NCI-H446 (cell line): ENCODE data around the gene NHSL1.

Experiments
- DNase-seq, 2 experiments: peaks; one replicate each; lab custom pipeline; 2025; lab: John Stamatoyannopoulos, UW

NHSL1 gene

DNA sequence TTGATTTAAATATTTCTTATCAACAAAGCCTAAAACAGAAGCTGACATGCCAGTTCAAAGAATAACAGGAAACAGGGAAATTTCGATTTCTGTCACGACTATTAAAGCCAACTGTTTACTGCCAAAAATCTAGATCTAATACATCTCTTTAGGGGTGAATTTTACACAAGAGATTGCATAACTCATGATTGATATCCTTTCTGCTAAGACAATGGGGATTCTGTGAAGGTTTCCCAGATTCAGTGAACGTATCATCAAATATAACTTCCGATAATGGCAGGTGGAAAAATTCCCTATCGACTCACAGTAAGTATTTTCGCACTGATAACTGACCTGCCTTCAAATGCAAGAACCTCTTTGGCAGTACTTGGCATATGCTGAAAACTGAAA, 42.9 kb downstream of the NHSL1 start:
- DNase-seq, result no peak

DNA sequence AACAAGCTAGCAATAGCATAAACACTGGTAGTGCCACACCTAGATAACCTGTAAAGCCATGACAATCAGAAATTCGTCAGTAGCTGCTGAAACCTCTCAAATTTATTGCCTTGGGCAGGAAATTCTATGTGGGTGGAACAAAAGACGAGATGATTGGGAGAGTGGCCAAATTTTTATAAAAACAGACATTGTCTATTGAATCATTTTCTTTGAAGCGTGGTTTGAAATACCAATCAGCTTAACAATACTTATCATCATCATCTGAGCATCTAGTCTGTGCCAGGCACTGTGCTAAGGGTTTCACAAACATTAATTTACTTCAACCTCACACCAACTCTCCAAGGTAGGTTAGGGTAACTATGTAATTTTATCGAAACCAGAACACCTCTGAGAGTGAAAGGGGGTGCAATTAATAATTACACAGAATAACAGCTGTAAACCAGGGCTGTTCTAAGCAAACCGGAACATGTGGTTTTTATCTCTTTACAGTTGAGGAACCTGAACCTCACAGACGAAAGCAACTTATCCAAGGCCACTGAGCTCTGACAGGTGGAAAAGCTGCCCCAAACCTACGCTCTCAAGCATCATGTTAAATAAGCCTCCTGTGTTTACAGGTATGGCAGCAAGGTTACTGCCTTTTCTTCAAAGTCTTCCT, 43.4 kb downstream of the NHSL1 start:
- no peak for DNase-seq

DNA sequence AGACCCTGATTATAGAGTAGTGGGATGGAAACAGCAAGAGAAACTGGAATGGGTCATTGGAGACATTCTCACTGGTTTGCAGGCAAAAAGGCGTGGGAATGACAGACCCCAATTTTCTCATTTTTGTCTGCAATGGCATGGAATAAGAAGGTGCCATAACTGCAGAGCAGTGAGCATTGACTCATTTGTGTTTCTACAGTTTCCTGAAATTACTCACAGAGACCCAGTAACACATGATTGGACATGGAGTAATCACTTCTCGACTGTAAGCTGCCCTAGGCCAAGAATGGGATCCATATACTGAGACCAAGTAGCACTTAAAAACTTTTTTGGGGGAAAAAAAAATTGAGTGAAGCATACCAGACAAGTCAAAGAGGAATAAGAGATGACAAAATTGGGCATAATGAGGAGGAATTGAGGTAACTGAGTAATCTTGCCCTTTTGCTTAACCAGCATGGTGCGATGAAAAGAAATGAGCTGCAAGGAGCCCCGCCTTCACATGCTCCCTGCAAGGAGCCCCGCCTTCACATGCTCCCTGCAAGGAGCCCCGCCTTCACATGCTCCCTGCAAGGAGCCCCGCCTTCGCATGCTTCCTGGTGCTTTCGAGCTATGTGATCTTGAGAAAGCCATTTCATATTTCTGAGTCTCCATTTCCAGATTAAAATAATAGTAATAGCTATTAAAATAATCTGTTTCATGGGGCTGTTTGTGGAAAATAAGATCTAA, 44.1 kb downstream of the NHSL1 start:
- DNase-seq, result no peak

DNA sequence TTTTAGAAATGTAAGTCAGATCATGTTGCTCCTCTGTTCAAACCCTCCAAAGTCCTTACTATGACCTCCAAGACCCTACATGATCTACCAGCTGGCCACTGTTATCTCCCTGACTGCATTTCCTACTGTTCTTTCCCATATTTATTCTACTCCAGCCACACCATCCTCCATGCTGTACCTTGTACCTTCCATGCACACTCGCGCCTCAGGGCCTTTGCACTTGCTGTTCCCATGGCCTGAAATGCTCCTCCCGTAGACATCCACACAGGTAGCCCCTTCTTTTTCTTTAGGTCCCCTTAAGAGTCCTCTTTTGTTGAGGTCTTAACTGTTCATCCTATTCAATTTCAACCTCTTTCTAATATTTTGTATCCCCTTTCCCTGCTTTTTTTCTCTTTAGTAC, 48.3 kb downstream of the NHSL1 start:
- DNase-seq, result no peak

DNA sequence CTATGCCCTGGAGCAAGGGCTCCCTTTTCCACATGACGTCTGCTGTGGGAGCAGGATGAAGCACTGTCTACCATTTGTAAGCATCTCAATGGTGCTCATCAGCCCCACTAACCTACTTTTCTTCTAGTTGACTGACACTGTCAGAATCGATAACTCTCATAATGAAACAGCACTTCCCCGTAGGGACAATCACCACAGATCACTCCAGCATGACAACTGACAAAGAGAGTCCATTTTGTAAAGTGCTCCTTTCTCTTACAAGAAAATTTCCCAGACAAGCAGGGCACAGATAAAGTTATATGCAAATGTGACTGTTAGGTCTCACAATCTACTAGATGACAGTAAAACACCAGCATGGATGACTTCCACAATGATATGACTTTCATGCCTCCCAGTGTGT, 48.8 kb downstream of the NHSL1 start:
- DNase-seq, result no peak

DNA sequence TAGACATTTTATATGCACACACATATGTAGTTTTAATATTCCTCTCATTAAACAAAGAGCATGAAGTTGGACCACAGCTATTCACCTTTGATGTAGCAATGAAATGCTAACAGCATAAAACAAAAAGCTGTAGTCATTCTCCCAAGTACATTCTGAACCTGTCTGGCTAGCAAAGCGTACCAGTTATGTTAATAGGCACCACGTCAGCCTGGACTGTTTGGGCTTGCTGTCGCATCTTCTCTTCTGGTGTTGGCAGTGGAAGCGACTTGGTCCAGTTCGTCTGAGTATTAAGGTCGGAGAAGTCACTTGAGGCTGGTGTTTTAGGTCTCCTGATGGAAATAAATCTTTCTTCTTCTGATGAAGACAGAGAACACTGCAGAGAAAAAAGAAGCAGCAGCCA, 52.5 kb downstream of the NHSL1 start:
- no peak for DNase-seq

DNA sequence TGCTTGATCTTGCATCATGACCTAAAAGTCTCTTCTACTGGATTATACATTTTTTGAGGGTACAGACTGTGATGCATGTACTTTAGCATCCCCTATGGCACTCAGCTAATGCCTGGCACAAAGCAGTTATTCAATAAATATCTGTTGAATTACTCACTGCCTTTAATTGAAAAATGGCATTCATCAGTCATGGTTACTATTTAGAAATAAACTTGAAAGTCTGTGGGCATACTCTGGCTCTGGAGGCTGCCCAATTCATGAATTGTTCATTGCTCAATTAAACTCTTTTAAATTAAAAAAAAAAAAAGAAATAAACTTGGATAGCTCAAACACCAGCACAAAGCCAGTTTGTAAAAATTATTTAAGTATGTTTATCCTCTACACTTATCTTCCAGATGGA, 55.3 kb downstream of the NHSL1 start:
- DNase-seq, result no peak

DNA sequence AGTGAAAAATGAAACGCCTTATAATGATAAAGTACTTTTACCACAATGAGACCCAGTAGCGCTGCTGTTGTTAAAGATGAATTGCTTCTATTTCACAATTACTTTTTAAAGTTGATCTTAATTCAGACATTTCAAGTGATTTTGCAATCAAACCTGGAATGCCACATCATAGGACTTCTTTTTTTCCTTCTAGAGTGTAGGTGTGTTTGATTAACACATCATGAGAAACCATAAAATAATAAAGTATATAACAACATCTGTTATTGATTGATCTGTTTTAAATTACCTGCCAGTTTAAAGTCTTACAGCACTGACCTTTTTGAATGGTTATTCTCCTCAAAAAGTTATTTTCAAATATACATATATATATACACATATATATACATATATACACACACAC, 56.6 kb downstream of the NHSL1 start:
- no peak for DNase-seq

DNA sequence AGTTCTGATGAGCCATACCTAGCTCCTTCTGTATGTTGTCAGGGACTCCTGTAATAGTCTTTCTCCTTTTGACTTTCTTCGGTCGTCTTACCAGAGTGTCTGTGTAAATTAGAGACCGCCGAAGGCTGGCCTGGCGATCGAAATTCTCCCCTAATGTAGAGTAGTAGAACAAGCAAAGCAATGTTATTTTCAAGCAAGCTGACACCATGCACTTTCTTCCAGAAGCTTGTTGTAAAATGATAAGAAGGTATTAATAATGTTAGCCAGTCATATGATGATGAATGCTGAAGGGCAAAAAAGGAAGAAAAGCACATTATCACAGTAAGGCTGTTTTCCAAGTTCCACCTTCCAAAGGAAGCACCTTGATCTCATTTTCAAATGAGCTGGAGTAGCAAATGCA, 57.3 kb downstream of the NHSL1 start:
- DNase-seq, result no peak

DNA sequence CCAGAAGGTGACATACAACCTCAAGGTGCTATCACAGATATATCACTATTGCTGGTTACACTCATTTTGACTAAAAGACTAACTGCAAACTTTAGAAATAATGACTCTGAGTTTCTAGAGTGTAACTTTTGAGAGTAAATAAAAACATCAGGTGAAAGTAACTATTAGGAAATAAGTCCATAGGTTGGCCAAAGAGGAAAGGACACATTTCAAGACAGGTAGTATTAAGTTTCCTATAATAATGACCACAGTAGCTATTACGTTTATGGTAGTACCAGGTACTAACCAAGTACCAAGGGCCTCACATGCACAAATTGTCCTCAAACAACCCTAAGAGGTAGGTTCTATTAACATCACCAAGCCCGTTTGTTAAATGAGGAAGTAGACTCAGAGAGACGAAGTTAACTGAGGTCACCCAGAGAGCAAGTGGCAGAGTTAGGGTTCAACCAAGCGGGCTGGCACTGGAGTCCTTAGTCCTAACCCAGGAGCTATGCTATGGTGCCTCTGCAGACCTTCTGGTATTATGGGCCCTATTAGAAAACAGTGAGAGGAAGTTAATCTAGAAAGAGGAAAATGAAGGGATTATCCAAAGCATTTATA, 58.4 kb downstream of the NHSL1 start:
- no peak for DNase-seq

DNA sequence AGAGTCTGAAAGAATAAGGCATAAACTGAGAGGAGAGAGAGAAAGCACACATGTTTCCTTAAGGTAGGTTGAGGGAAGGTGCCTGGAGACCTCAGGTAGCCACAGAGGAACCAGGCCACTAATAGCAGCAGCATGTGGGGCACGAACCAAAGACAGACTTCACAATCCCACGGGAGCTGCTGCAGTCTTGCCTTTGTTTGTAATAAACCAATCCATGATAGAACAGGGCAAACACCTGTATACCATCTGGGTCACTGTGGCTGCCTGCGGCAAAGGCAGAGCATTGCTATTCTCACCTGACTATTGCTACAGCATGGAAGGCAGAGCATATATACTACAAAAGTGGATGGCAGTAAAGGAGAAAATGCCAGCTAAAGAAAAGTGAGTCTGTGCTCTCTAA, 59.0 kb downstream of the NHSL1 start:
- DNase-seq, result no peak

DNA sequence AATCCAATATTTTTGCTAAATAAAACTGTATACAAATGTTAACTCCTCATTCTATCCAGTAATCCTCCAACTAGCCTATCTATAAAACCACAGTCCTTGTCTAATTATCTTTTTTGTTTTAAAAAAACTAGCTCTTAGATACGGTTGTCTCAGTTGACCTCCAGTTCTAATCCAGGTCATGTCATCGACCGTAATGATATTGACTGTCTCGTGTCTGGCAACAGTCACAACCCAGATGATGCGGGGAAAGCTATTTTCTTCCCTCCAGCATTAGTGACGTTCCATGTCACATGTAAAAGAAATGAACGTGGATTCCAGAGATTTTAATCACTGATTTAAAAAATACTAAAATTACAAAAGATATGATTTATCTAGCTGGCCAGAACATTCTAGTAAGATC, 59.7 kb downstream of the NHSL1 start:
- DNase-seq, result no peak

DNA sequence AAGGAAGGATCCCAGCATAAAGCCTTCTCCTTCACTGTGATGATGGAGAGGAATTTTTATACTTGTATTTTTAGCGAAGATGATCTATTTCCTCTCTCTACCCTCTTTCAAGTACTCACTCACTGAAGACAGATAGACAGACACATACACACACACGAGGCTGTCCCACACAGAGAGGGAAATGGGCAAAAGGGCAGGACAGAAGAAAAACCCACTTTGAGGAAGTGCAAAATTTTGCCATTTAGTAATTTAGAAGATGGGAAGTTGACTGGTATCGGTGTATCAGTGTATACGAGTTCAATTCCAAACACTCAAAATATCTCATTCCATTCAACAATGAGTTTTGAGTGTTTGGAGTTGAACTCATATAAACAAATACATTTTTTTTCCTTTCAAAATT, 64.4 kb downstream of the NHSL1 start:
- DNase-seq, result no peak

DNA sequence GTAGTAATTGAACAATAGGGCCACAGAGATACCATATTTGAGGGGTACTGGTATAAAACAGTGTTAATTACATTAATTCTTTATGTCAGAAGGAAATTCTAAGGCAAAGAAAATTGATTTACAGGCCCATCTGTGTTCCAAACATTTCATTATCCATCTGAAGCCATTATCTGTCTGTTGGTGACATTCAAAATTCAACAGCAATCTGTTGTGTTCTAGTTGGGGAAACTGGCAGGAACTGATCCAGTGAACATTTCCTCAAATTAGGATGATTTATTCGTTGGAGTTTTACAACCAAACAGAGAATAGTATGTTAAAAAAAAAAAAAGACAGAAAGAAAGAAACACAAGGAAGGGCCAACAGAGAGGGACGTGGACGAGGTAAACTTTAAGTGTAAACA, 65.2 kb downstream of the NHSL1 start:
- no peak for DNase-seq

DNA sequence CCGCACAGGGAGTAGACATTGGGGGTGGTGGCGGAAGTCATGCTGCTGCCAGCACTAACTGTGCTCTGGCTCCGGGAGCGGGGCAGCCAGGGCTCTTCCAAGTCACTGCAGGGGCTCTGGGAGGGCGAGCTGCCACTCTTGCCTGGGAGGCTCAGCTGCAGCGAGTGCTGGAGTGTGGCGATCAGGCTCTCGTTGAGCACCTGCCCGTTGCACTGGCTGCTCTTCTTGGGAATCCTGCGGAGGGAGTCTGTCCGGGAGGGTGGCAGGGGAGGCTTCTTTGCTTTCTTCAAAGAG, 67.3 kb downstream of the NHSL1 start:
- DNase-seq, result peak in 1 of 2 experiments; percentile 69

DNA sequence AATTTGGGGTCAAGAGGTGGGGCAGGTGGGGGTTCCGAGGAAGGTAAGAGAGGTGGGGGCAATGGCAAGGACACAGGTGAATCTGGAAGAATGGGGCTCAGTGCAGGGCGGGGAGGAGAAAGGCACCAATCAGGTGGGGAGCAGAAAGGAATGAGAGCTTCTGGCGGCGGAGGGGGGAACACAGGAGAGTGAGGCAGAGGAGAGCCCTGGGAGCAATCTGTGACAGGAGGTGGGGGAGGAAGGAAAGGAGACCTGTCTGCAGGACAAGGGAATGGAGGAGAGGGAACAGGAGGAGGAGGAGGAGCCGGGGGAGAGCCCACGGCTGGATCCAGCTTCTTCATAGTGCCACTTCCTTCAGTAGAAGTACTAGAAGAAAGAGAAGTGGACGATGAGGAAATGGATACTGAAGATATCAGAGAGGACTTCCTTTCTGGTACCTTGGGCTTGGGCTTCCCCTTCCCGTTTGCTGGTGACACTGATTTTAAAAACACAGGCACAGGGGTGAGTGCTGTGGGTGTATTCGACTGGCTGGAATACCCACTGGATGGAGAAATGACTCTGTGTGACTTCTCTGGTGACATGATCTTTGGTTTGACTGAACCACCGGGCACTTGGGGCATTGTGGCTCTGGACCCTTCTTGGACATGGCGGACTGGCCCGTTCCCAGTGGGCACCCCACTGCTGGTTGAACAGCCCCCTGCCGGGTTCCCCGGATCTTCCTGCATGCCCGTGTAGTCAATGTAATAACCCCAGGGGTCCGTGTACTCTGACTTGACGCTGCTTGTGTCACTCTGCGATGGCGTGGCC, 67.8 kb downstream of the NHSL1 start:
- no peak for DNase-seq

DNA sequence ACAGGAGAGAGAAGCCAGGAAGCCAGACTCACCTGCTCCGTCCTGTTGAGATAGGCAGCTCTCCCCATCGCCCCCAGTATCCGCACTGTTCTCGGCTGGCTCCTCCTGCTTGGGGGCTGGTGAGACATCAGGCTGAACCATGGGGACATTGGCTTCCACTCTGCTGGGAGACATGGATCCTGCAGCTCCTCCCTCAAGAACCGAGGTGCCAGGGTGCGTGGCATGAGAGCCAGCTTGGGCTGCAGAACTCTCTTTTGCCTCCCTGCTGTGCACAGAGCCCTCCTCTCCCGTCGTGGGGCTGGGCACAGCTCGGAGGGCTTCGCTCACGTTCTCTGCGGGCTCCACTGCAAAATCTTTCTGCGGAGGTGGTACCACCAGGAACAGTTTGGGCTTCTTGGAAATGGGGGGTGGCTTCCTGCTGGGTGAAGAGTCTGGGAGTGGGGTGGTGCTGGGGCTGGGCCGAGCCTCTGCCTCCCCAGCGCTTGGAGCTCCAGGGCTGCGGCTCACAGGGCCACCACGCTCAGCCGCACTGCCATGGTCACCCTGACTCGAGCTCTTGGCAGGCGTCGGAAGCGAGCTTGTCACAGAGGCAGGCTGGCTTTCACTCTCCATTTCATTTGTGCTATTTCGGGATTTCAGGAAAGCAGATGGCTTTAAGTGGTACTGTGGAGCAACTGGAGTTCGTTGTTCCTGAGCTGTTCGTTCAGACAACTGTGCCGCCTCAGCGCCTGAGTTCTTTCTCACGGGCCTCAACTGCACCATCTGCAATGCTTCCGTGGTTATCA, 68.7 kb downstream of the NHSL1 start:
- DNase-seq, result peak in 1 of 2 experiments; percentile 57

DNA sequence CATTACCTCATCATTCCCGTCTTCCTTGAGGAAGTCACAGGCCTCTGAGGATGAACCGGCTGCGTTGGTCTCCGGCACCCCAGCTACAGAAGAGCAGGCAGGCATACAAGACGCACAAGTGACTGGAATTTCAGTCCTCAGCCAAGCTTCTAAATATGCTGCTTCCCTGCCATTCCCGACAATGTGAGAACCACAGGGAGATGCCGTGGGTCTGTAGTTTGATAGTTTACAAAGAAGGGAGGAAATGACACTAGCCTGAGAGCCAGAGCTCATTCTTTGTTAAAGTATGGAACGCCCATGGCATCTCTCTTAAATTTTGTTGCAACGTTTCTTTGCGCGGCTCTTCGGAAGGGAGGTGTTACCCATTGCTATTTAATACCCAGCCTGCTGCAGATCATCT, 69.5 kb downstream of the NHSL1 start:
- no peak for DNase-seq

DNA sequence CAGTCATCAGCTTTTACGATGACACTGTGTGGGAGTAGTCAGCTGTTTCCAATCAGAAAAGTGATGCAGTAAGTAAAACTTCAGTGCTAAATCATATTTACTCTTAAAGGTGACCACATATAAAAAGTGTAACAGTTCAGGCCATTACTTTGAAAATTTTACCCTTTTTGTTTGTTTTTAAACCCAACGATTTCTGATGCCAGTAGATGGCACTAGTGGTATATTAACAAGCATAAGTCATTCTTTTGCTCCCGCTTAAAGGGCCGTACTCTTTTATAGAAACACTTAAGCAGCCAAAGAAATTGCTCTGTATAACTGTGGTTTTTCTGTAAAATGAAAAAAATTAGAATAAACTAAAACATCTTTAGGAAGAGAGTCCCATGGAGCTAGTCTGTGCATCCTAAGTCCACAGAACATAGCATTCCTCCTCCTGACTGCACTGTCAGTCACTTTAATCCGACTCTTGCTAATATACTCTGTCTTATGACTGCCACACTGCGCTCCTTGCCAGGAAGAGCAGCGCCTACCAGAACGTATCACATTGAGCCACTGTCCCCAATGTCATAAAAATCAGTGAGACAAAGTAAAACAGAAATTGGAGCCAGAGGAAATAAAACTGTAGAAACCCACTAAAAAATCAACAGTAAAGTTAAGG, 70.2 kb downstream of the NHSL1 start:
- DNase-seq, result peak in 1 of 2 experiments; percentile 53

DNA sequence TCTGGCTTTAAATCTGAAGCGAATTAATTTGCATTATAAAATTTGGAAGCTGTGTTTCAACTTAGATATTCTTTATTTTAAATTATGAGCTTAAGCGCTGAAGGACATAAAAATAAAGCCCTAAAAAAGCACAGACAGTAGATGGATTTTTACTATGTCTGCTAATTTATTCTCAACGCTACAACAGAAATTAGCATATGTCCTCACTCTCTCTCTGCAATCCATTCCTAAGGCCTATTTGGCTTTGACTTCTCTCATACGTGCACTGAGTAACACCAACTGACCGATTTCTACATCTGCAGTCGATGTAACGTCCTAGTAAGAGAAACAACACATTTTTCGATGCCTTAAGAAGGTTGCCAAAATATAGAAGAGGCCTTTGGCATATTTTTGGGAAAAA, 71.6 kb downstream of the NHSL1 start:
- no peak for DNase-seq

DNA sequence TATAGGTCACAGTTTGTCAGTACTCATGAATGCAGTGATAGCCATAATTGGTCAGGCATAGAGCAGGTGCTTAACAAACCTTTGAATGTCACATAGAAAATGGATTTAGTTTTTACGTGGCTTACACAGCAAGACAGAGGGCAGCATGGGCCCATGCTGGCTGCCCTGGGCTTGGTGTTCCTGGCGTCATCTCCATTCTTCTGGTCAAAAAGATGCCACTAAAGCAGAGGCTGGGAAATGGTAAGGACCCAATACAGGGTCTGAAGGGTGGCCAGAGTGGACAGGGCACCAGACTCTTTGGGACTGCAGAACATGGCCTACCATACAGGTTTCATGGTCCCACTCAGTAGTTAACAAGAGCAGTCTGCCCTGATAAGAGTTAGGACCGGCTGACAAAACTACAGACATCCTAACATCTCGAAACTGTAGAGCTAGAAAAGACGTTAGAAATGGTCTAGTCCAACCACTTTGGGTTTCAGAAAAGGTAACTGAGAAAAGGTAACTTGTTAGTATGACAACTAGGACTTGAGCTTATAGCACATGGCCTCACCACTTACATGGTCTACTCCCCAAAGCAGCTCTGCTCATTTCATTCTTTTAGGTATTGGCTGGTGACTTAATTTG, 72.7 kb downstream of the NHSL1 start:
- DNase-seq, result no peak
